NCI-H748 (cell line): Measurements from ENCODE around the gene AREG.
A peak's percentile ranks its signal among the peaks of the same experiment; 100 is the strongest.

Experiments used
- DNase-seq: peaks from one replicate; lab custom pipeline; 2025; ENCODE audit not compliant: unreplicated experiment; lab: John Stamatoyannopoulos, UW

AREG gene

DNA sequence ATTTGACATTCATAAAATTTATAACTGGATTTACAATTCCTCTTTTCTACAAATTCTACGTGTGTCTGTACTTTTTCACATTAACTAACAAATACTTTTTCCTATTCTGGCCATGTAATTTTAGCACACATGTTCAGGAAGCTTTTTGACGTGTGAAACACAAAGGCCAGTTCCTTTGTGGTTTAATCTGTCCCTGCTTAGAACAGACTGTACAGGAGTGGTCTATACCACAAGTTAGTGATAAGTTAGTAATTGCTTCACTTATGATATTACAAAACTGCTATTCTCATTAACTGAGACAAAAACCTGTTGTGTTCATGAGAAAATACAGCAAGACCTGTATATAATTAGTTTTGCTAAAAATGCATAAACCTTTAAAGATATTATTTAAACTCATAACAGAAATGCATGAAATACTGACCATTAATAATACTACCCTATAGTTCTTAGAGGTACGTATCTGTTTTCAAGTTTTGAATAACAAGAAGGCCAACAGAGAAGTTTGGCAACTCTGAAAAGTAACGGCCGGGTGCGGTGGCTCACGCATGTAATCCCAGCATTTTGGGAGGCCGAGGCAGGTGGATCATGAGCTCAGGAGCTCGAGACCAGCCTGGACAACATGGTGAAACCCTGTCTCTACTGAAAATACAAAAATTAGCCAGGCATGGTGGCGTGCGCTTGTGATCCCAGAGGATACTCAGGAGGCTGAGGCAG, 13.7 kb upstream of the AREG start:
- no peak for DNase-seq

DNA sequence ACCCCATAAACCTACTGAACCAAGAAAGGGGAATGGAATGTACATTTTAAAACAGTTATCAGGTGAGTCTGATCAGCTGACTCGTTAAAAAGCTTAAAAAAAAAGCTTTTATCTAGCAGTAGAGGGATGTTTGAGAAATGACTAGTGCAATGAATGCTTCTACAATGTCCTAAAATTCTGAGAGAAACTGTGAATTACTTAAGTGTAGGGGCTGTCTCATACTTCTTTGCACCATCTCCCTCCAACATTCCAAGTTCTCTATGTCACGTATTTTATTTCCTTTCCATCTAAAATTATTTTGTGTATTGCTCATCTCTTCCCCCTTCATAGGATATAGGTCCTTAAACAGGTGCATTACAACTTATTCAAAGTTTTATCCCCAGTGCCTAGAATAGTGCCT, 11.9 kb upstream of the AREG start:
- no peak for DNase-seq

- peak; percentile 24 for DNase-seq
Measured at GRCh38 chr4:74433541-74434172, 11.3 kb upstream of the AREG start.

- no peak for DNase-seq
Measured at GRCh38 chr4:74435296-74435695, 9.6 kb upstream of the AREG start.

DNA sequence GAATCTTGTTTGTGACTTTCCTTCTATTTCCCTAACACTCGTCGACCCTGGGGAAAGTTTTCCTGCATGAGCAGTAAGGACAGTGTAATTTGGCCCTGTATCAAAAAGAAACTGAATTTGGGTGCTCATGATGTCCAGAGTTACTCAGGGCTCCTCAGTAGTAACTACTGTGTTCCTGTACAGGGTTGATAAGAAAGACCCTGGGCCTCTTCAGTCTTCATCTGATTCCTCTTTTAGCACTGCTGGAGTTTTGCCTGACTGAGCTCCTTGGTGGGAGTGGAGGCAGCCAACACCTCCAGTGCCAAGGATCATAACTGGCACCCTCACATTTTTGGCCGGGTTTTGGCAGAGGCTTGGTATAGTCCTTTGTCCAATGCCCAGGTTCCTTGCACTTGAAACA, 7.1 kb upstream of the AREG start:
- DNase-seq: no peak

GRCh38 chr4:74438661-74439060, 6.3 kb upstream of the AREG start:
- DNase-seq: no peak

DNA sequence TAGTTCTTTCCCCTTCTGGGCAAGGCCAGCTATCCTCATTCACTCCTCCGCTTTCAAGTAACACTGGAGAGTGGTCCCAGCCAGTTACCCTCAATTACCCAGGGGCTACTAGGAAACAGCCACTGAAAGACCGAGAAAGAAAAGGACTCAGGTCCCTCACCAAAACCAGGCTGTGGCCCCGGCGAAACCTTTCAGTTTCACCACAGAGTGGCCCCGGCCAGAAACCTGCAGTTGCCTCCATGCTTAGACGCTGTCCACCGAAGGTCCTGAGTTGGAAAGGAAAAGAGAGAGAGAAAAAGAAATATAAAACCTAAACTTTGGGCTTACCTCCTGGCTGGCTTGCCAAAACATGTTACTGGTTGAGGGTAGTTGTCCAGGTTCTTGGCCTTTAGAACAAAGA, 5.0 kb upstream of the AREG start:
- no peak for DNase-seq

DNA sequence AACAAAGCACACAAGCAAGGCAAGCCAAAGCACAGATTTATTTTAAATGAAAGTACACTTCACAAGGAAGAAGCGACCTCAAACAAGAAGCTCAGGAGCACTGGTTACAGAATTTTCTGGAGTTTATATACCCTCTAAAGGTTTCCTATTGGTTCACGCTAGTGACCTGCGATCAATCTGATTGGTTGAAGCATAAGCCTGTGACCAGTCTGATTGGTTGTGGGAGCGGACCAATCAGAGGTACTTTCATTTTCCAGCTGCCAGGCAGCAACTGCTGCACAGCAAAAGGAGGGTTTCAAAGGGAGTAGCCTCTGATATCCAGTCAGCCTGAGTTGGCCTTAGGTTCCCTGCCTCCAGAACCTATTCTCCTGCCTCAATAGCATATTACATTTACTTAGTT, 4.6 kb upstream of the AREG start:
- DNase-seq: peak; percentile 4

- DNase-seq: no peak
Measured at GRCh38 chr4:74441744-74442143, 3.2 kb upstream of the AREG start.

GRCh38 chr4:74446193-74446868, 1.4 kb downstream of the AREG start:
- DNase-seq: no peak

GRCh38 chr4:74446896-74447295, 2.0 kb downstream of the AREG start:
- no peak for DNase-seq

DNA sequence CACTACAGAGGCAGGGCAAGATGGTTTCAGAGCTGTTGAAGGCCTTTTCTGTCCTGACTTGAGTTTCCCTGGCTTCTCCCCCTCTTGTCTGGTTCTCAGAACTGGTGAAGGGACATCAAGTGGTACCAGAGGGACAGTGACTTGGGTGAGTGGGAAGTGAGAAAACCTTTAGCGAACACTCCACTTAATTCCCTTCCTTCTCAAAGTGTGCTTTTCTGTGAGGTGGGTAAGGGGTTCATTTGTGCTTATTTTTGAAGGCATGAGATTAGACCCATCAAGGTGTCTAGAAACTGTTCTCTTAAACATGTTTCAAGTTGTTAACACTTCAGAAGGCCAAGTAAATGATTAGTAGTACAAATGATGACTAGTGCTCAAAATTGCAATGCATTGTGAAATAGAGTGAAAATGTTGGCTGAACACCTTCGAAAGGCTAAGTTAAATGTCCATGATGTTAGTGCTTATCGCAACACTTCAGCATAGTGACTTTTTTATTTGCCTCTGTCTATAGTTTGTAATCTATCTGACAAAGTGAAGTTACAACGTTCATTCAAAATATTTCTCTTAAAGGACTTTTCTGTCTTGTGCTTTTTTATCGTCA, 2.8 kb downstream of the AREG start:
- no peak for DNase-seq

GRCh38 chr4:74449571-74450297, 4.8 kb downstream of the AREG start:
- DNase-seq: no peak

DNA sequence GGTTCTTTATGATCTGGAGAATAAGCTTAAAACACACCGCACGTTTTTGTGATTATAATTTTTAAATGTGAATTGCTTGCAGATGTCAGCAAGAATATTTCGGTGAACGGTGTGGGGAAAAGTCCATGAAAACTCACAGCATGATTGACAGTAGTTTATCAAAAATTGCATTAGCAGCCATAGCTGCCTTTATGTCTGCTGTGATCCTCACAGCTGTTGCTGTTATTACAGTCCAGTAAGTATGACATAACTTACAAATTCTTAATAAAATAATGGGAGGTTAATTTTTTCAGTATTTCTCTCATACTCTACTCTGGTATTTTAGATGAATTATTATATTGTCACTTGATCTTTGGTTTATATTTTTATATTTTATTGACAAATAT, 5.4 kb downstream of the AREG start:
- DNase-seq: no peak

- DNase-seq: no peak
Measured at GRCh38 chr4:74451214-74451661, 6.3 kb downstream of the AREG start.

GRCh38 chr4:74453037-74453635, 8.2 kb downstream of the AREG start:
- no peak for DNase-seq

DNA sequence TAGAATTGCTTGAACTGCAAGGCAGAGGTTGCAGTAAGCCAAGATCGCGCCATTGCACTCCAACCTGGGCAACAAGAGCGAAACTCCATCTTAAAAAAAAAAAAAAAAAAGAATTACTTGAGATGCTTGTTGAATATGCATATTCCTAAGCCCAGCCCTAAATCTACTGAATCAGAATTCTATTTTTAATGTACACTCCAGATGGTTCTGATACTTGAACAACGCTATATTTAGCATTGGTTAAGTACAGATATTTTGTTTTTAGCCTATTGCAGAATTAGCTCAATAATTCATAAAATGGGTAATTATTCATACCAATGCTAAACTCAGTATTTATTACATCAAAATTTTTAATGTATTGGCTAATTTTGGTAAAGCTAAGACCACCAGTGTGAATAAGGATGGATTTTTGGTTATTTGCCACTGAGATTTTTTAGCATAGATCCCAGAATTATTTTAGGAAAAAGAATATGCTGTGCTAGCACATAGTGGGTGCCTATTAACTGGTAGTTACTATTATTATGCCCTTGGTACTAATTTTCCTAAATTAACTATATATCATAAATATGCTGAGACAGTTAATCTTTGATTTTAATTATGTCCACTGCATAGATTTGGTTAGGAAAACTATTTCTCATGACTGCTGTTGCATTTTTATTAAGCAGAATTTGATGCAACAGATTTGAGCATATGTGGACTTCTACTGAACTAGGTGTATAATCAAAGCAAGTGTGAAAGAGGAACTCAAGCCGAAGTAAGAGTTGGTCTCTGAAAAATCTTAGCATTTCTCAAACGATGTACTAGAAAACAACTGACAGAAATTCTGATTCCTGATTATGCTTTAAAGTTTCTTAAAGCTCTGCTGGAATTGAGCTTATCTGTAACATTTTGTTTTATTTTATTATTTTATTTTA, 9.2 kb downstream of the AREG start:
- DNase-seq: no peak

DNA sequence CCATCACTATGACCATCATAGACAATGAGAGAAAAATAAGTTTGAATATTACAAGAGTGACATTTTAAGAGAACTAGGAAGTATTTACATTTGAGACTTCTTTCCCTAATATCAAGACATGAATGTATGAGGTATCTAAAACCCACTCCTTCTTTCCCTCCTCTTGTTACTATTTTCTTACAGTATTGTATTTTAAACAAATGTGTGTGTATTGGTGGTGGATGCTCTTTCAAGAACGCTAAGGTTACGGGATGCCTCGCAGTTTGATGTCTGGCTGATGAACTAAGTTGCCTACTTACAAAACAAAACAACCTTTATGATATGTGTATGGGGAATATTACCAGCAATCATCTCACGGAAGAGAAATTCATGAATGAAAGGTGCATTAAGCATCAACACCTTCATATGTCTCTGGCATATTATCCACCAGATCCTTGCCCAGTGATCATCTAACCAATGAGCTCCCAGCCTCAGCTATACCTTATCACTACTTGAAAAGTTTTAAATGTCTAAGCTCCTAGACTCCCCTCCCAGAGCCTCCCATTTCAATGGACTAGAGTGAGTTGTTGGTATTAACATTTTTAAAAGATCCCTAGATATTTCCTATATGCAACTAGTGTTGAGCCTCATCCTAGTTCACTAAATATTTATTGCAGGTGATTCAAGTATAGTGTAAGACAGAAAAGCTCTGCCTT, 10.6 kb downstream of the AREG start:
- DNase-seq: no peak

DNA sequence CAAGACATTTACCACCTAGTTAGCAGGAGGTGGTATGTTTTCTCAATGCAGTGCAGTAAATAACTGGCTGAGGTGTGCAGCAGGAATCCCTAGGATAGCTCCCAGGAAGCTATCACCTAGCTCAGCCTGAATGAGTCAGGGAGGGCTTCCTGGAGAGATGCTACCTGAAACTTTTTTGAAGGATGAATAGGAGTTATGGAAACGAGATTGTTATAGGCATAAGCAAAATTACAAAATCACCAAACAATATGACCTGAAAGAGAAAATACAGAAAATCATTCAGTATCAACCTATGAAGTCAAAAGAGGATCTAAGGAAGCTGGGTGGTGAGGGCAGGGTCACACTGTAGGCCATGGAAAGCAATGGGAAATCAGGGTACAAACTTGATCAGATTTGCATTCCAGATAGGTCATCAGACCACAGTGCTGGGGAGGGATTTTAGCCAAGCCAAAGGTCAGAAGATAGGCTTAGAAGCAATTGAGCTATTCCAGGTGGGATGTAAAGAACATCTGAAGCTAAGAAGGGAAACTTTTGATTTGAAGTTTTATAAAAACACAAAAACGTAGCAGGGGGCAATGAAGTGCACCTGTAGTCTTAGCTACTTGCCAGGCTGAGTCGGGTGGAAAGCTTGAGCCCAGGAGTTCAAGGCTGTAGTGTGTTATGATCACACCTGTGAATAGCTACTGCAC, 11.3 kb downstream of the AREG start:
- DNase-seq: no peak
